Measurements from ENCODE around the gene SH2B2. TPM values are rescaled to one million over a fixed set of nuclear protein-coding genes. Genes with fewer than 3 reads are reported as not detected.

Gene SH2B2
- total RNA-seq, 2 experiments from 2014 or later, result 0.77 to 0.95 TPM

- DNase-seq (no peak), ATAC-seq (ENCODE audit: poor library complexity) (no peak)
- Mint-ChIP-seq H3K27ac (no peak overlapping the region), H3K4me1 (ENCODE audit: low read depth) (no peaks in the 10 kb centered on the region), H3K27me3 (no peaks in the 10 kb centered on the region), H3K4me3 (no peak overlapping the region), H3K36me3 (ENCODE audit: low read depth) (peaks cover 38% of the 10 kb centered on the region), H3K9me3 (no peaks in the 10 kb centered on the region)
- no peak for TF ChIP-seq CTCF (IDR thresholded peaks at IDR 0.05)
- H3K36me3 ChIP-seq (ENCODE audit: insufficient read depth, low read length), result peaks cover 18% of the 10 kb centered on the region
- ChIA-PET POLR2A (no interaction called here), CTCF (no interaction called here)
- intact Hi-C loops (cut with DNase I, micrococcal nuclease), result no loop called here
- H3K4me1 ChIP-seq (ENCODE audit: insufficient read depth, low read length), result no peaks in the 10 kb centered on the region
- no peak overlapping the region for H3K27ac ChIP-seq (ENCODE audit: low read depth in 1 of 2, low read length in 2 of 2)
- H3K4me3 ChIP-seq (ENCODE audit: low read length), result no peak overlapping the region
- H3K9me3 ChIP-seq (ENCODE audit: control insufficient read depth in 1 of 2, insufficient read depth in 1 of 2, low read length in 2 of 2), result peaks cover 0 to 6% of the 10 kb centered on the region in 2 experiments
- H3K27me3 ChIP-seq (ENCODE audit: control insufficient read depth in 1 of 2, insufficient read depth in 2 of 2, low read length in 2 of 2), result no peaks in the 10 kb centered on the region
Measured at GRCh38 chr7:102244601-102245000, 42.1 kb upstream of the SH2B2 start.

- no peak for DNase-seq
- ChIA-PET POLR2A (no interaction called here), CTCF (no interaction called here)
- intact Hi-C loops (cut with DNase I, micrococcal nuclease), result no loop called here
- Histone ChIP-seq H3K9me3 (ENCODE audit: control insufficient read depth in 1 of 2, insufficient read depth in 1 of 2, low read length in 2 of 2) (peaks cover 0 to 6% of the 10 kb centered on the region in 2 experiments), H3K4me3 (ENCODE audit: low read length) (no peak overlapping the region), H3K4me1 (ENCODE audit: insufficient read depth, low read length) (no peaks in the 10 kb centered on the region), H3K36me3 (ENCODE audit: insufficient read depth, low read length) (peaks cover 8% of the 10 kb centered on the region), H3K27ac (ENCODE audit: low read depth in 1 of 2, low read length in 2 of 2) (no peak overlapping the region), H3K27me3 (ENCODE audit: control insufficient read depth in 1 of 2, insufficient read depth in 2 of 2, low read length in 2 of 2) (no peaks in the 10 kb centered on the region)
- no peak overlapping the region for H3K4me3 Mint-ChIP-seq
- TF ChIP-seq CTCF (IDR thresholded peaks at IDR 0.05), result no peak
- H3K9me3 Mint-ChIP-seq, result no peaks in the 10 kb centered on the region
- H3K4me1 Mint-ChIP-seq (ENCODE audit: low read depth), result no peaks in the 10 kb centered on the region
- H3K36me3 Mint-ChIP-seq (ENCODE audit: low read depth), result peaks cover 35% of the 10 kb centered on the region
- H3K27me3 Mint-ChIP-seq, result no peaks in the 10 kb centered on the region
- ATAC-seq (ENCODE audit: poor library complexity), result no peak
- no peak overlapping the region for H3K27ac Mint-ChIP-seq
Measured at GRCh38 chr7:102248081-102248455, 38.6 kb upstream of the SH2B2 start.

- CTCF ChIA-PET, result interaction anchor here (0.6 kb wide), 1 partner anchor 34 kb away, joined by 3 read pairs; no protein-coding TSS in a partner anchor
Measured at GRCh38 chr7:102248456-102249395, 37.9 kb upstream of the SH2B2 start.

More at GRCh38 chr7:102248456-102249395, 37.9 kb upstream of the SH2B2 start:
- H3K4me3 ChIP-seq (ENCODE audit: low read length), result no peak overlapping the region
- intact Hi-C loops (cut with DNase I, micrococcal nuclease), result no loop called here
- H3K36me3 ChIP-seq (ENCODE audit: insufficient read depth, low read length), result peaks cover 8% of the 10 kb centered on the region
- H3K27ac Mint-ChIP-seq, result no peak overlapping the region
- no peak overlapping the region for H3K27ac ChIP-seq (ENCODE audit: low read depth in 1 of 2, low read length in 2 of 2)
- no peaks in the 10 kb centered on the region for H3K4me1 Mint-ChIP-seq (ENCODE audit: low read depth)
- DNase-seq (no peak), ATAC-seq (ENCODE audit: poor library complexity) (no peak)
- no peaks in the 10 kb centered on the region for H3K9me3 Mint-ChIP-seq
- POLR2A ChIA-PET, result no interaction called here
- H3K9me3 ChIP-seq (ENCODE audit: control insufficient read depth in 1 of 2, insufficient read depth in 1 of 2, low read length in 2 of 2), result peaks cover 0 to 6% of the 10 kb centered on the region in 2 experiments
- no peaks in the 10 kb centered on the region for H3K27me3 Mint-ChIP-seq
- peaks cover 32% of the 10 kb centered on the region for H3K36me3 Mint-ChIP-seq (ENCODE audit: low read depth)
- H3K27me3 ChIP-seq (ENCODE audit: control insufficient read depth in 1 of 2, insufficient read depth in 2 of 2, low read length in 2 of 2), result no peaks in the 10 kb centered on the region
- no peak for TF ChIP-seq CTCF (IDR thresholded peaks at IDR 0.05)
- H3K4me3 Mint-ChIP-seq, result no peak overlapping the region
- no peaks in the 10 kb centered on the region for H3K4me1 ChIP-seq (ENCODE audit: insufficient read depth, low read length)
